ENCODE measurements around the gene DPP4.

Gene DPP4

DNA sequence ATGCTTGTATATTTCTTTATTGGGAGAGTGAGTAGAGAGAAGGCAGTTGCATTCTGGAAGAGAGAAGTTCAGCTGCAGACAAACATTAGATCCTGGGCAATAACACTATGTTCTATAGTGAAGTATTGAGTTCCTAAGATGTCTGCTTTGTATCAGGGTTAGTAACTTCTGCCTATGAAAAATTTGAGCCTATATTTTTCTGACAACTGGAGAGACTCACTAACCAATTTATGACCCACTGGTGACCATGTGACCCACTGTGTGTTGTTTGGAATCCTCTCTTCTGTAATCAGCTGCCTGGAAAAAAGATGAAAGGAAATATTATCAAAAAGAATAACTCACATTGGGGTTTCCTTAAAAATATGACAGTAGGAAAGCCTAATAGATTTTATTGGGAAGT lies 35.3 kb downstream of the DPP4 start:
- TF ChIP-seq, protein P1, sequence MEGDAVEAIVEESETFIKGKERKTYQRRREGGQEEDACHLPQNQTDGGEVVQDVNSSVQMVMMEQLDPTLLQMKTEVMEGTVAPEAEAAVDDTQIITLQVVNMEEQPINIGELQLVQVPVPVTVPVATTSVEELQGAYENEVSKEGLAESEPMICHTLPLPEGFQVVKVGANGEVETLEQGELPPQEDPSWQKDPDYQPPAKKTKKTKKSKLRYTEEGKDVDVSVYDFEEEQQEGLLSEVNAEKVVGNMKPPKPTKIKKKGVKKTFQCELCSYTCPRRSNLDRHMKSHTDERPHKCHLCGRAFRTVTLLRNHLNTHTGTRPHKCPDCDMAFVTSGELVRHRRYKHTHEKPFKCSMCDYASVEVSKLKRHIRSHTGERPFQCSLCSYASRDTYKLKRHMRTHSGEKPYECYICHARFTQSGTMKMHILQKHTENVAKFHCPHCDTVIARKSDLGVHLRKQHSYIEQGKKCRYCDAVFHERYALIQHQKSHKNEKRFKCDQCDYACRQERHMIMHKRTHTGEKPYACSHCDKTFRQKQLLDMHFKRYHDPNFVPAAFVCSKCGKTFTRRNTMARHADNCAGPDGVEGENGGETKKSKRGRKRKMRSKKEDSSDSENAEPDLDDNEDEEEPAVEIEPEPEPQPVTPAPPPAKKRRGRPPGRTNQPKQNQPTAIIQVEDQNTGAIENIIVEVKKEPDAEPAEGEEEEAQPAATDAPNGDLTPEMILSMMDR (IDR thresholded peaks at IDR 0.05; ENCODE audit: control insufficient read depth, insufficient read depth, low read depth, low read length, missing control alignments): no peak
- H3K4me3 ChIP-seq (ENCODE audit: control insufficient read depth, low read depth, low read length): no peak overlapping the region
- DNase-seq (ENCODE audit: low read depth): no peak

DNA sequence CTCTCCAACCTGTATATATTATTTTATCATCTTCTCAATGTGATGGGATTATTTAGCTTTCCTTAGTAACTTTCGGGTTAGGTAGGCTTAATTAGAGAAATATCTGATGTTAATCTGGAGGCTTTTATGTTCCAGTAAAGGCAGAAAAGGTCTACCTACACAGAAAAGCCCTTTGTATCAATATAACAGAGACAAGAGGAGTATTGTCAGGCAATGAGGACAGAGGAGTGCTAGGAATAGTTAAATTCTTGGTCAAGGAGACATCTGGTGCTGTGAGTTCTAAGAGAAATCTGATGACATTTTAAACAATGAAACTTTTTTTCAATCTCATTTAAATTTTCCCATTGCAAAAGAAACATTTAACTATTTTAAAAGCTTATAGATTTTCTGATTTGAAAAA lies 36.1 kb downstream of the DPP4 start:
- H3K4me3 ChIP-seq (ENCODE audit: control insufficient read depth, low read depth, low read length): no peak overlapping the region
- DNase-seq (ENCODE audit: low read depth): no peak
- TF ChIP-seq, protein P1 (IDR thresholded peaks at IDR 0.05; ENCODE audit: control insufficient read depth, insufficient read depth, low read depth, low read length, missing control alignments): no peak

DNA sequence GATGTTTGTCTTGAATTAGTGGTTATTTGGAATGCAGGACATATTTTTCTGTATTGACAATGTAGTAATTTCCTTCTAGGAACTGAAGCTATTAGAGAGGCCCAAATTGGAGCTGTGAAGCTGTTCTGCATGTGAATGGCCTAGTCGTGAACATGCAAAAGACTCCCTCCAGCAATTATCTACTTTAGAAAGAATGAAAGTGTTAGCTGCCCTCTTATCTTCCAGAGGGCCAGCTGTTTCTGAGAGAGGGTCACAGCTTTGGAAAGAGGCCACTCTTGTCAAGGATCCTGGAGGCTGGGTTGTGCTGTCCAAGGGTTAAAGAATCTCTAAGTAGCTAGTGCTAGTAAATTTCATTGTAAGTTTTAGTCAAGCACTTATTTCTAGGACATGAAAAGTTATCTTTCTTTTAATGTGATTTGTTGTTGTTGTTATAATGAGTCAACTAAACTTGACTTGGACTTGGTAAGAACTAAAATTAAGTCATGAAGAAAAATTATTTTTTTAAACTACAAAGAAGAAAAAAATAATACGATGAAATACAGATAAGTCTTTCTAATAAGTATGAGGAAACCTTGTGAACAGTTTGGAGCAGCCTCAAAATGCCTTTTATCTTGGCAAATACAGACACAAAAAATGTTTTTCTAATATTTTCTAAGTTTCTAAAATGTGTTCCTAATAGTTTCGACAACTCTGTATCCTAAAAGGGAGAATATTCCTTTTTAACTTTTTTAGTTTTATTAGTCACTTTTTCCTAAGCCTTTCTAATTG lies 36.8 kb downstream of the DPP4 start:
- DNase-seq (ENCODE audit: low read depth): no peak
- H3K4me3 ChIP-seq (ENCODE audit: control insufficient read depth, low read depth, low read length): no peak overlapping the region
- TF ChIP-seq, protein P1 (IDR thresholded peaks at IDR 0.05; ENCODE audit: control insufficient read depth, insufficient read depth, low read depth, low read length, missing control alignments): no peak

DNA sequence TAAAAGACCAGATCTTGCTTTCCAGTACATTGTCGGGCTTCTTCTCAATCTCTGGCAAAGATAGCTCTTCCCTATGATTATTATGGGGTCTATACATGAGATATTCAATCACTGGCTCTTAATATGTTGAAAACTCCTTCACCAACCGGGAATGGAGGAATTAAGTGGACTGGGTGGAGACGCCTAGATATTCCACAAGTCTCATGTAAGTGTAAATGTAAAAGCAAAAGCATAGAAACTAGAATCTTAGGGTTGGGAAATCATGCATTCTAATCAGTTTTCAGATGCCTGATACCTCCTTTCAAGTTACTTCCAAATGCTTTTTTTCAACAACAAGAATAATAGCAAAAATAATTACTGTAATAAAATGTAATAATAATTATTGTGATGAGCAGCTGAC lies 38.0 kb downstream of the DPP4 start:
- DNase-seq (ENCODE audit: low read depth): no peak
- TF ChIP-seq, protein P1 (IDR thresholded peaks at IDR 0.05; ENCODE audit: control insufficient read depth, insufficient read depth, low read depth, low read length, missing control alignments): no peak
- no peak overlapping the region for H3K4me3 ChIP-seq (ENCODE audit: control insufficient read depth, low read depth, low read length)

DNA sequence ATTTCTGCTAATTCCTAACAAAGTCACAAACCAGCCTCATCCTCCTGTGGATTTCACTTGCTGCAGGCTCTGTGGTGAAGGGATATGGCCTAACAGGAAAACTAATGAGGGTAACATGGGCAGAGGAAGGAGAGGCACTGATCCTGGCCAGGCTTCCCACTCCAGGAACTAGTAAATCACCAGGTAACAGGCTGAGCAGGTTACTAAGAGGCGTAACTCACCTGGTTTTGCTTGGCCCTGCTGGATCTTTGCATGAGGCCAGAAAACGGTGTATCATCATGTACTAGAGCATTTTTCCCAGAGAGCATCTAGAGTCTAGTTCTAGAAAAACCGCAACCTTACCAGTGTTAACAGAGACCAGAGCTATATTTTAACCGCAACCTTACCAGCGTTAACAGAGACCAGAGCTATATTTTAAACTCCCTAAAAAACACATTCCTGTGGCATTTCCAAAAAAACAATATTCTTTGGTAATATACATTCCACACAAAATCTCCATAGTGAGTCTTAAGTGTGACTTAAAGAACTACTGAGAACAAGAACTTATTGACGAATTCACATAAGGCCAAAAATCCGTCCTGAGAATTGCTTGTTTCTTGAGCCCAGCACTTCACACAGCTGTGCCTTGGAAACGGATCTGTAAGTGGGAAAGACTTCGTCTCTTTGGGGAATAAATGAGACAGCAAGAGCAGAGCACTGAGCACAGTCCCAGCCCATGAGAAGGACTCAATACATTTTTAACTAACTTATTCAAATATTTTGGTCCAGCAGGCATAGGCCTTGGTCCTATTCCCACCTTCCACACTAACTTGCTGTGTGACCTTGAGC lies 43.4 kb downstream of the DPP4 start:
- TF ChIP-seq, protein P1 (IDR thresholded peaks at IDR 0.05; ENCODE audit: control insufficient read depth, insufficient read depth, low read depth, low read length, missing control alignments): no peak
- no peak for DNase-seq (ENCODE audit: low read depth)
- H3K4me3 ChIP-seq (ENCODE audit: control insufficient read depth, low read depth, low read length): no peak overlapping the region

DNA sequence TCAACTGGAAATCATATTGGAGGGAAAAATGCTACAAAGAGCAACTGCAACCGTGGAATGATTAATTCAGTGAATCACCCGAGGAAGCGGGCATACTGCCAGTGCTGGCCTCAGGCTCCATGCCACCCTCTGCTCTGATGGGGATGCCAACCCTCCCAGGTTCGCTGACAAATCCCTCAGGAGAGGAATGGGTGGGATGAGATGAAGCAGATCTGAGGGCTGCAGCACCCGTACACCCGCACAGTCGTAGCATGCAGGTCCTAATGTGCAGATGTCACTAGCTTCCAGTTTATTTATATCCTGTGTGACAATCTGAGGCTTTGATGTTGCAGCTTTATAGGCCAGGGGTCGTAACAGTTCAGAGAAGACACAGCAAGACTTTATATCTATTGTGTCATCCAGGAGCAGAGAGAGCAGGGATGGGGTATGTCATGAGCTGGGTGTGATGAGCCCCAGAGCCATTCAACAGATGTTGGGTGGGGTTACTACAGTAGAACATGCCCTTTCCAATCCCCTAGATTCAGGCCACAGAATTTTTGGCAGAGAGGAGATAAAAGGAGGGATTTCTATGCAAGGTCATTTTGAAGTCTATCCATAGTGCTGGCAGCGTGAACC lies 44.6 kb downstream of the DPP4 start:
- H3K4me3 ChIP-seq (ENCODE audit: control insufficient read depth, low read depth, low read length): no peak overlapping the region
- no peak for DNase-seq (ENCODE audit: low read depth)
- TF ChIP-seq, protein P1 (IDR thresholded peaks at IDR 0.05; ENCODE audit: control insufficient read depth, insufficient read depth, low read depth, low read length, missing control alignments): no peak

All from AG09309 (cell line).